Suppressor macrophage (primary cell): ENCODE results near the gene ASB16.
"Not testable (repeated sequence)": the region's sequence is repeated elsewhere in the genome, so short reads cannot be mapped to it uniquely, and the experiment has no call there.

Experiments
- DNase-seq, 4 experiments: peaks; one replicate each; pipeline ENCODE4 v3.0.0-alpha.2; 2020 to 2022
- total RNA-seq, 17 experiments: gene quantifications; one replicate each; lab custom pipeline; 2026; ENCODE audit warnings: mixed read lengths in 6 of 17, inconsistent platforms in 3 of 17; lab: John Stamatoyannopoulos, UW

ASB16 gene
- 0 to 1.4 (median 0) reads per million in 17 experiments for total RNA-seq

GRCh38 chr17:44170499-44171201 is at the start of gene ASB16:
Gene ASB16 (plus strand): TSS chr17:44170704. CDS start chr17:44170790, 86 bp downstream.
- DNase-seq = no peak

- no peak for DNase-seq
Observed at GRCh38 chr17:44120851-44121605, 49.5 kb upstream of the ASB16 start.

GRCh38 chr17:44121997-44122815 is 48.3 kb upstream of the ASB16 start:
- peak in 3 of 4 experiments; percentile 29 to 32 (median 29) for DNase-seq

GRCh38 chr17:44122816-44123355 is 47.6 kb upstream of the ASB16 start:
- no peak for DNase-seq

- peak; percentile 96 to 98 (median 96) for DNase-seq
Observed at GRCh38 chr17:44123356-44124117, 47.0 kb upstream of the ASB16 start, which contains the start of gene HDAC5. Gene HDAC5 (minus strand): TSS chr17:44123641. CDS start chr17:44117515, 6,126 bp downstream.

GRCh38 chr17:44124118-44124438 is 46.4 kb upstream of the ASB16 start:
- DNase-seq = no peak

GRCh38 chr17:44128383-44128782 is 42.1 kb upstream of the ASB16 start:
- no peak for DNase-seq

- no peak for DNase-seq
Observed at GRCh38 chr17:44130693-44131349, 39.7 kb upstream of the ASB16 start.

- DNase-seq = not testable (repeated sequence)
Observed at GRCh38 chr17:44131372-44131771, 39.1 kb upstream of the ASB16 start.

GRCh38 chr17:44132275-44132821 is 38.2 kb upstream of the ASB16 start:
- DNase-seq = no peak

GRCh38 chr17:44133918-44134476 is 36.5 kb upstream of the ASB16 start:
- DNase-seq = peak in 1 of 4 experiments; percentile 11

- no peak for DNase-seq
Observed at GRCh38 chr17:44134752-44135568, 35.5 kb upstream of the ASB16 start.

GRCh38 chr17:44137891-44138709 is 32.4 kb upstream of the ASB16 start:
- peak; percentile 92 to 95 (median 93) for DNase-seq

- not testable (repeated sequence) for DNase-seq
Observed at GRCh38 chr17:44143921-44144320, 26.6 kb upstream of the ASB16 start.

GRCh38 chr17:44144966-44145739 is 25.4 kb upstream of the ASB16 start:
- DNase-seq = no peak

GRCh38 chr17:44146375-44147346 is 23.8 kb upstream of the ASB16 start:
- peak; percentile 34 to 73 (median 61) for DNase-seq

- DNase-seq = no peak
Observed at GRCh38 chr17:44147812-44148211, 22.7 kb upstream of the ASB16 start.
